ENCODE data around the gene ZNRF1. TPM values are rescaled to one million over a fixed set of nuclear protein-coding genes. Genes with fewer than 3 reads are reported as not detected.

ZNRF1 gene
- total RNA-seq, 1 experiment from 2014 or later = 48.2 TPM

DNA sequence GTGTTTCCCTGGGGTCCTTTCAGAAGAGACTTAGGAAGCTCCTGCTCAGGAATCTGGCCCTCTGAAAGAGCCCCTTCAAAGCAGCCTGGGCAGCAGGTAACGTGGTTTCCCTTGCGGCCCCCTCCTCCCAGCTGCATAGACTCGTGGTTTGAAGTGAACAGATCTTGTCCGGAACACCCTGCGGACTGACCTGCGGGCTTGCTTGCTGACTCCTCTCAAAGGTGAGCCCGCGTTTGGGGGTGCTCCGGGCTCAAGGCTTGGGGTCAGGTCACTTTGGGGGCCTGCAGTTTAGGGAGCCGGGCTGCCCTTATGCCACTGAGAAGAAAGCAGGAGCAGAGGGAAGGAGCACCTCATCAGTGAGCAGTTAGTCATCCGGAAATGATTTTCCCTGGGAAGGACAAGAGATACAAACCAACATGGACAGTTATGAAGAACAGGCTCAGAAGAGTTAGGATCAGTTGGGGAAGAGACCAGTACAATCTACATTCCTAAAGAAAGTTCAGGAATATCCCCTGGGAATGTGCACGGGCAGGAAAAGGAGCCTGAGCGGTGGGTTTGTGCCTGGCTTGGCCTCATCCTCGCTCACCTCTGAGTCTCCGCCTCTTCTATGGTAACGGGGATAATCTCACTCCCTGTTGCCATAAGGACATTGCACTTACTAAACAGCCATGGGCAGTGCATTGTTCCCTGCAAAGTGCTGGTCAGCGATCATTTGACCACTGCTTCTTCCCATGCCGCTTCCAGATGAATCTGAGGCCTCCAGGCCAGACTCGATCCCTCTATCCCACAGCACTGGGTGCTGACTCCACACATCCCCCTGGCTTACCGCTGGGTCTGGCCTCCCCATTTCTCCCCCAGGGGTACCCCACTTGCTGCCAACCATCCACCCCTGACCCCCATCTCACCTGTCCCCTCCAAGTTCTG is 107.8 kb downstream of the ZNRF1 start (continued):
- TF ChIP-seq, protein P1, sequence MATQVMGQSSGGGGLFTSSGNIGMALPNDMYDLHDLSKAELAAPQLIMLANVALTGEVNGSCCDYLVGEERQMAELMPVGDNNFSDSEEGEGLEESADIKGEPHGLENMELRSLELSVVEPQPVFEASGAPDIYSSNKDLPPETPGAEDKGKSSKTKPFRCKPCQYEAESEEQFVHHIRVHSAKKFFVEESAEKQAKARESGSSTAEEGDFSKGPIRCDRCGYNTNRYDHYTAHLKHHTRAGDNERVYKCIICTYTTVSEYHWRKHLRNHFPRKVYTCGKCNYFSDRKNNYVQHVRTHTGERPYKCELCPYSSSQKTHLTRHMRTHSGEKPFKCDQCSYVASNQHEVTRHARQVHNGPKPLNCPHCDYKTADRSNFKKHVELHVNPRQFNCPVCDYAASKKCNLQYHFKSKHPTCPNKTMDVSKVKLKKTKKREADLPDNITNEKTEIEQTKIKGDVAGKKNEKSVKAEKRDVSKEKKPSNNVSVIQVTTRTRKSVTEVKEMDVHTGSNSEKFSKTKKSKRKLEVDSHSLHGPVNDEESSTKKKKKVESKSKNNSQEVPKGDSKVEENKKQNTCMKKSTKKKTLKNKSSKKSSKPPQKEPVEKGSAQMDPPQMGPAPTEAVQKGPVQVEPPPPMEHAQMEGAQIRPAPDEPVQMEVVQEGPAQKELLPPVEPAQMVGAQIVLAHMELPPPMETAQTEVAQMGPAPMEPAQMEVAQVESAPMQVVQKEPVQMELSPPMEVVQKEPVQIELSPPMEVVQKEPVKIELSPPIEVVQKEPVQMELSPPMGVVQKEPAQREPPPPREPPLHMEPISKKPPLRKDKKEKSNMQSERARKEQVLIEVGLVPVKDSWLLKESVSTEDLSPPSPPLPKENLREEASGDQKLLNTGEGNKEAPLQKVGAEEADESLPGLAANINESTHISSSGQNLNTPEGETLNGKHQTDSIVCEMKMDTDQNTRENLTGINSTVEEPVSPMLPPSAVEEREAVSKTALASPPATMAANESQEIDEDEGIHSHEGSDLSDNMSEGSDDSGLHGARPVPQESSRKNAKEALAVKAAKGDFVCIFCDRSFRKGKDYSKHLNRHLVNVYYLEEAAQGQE (IDR thresholded peaks at IDR 0.05; ENCODE audit: low read depth) = no peak
- TF ChIP-seq EGR1 (IDR thresholded peaks at IDR 0.05; ENCODE audit: low read depth) = no peak
- no peak for TF ChIP-seq SRF (IDR thresholded peaks at IDR 0.05; ENCODE audit: low read depth)
- TF ChIP-seq EZH2 (IDR thresholded peaks at IDR 0.05) = no peak
- TF ChIP-seq, protein P2, sequence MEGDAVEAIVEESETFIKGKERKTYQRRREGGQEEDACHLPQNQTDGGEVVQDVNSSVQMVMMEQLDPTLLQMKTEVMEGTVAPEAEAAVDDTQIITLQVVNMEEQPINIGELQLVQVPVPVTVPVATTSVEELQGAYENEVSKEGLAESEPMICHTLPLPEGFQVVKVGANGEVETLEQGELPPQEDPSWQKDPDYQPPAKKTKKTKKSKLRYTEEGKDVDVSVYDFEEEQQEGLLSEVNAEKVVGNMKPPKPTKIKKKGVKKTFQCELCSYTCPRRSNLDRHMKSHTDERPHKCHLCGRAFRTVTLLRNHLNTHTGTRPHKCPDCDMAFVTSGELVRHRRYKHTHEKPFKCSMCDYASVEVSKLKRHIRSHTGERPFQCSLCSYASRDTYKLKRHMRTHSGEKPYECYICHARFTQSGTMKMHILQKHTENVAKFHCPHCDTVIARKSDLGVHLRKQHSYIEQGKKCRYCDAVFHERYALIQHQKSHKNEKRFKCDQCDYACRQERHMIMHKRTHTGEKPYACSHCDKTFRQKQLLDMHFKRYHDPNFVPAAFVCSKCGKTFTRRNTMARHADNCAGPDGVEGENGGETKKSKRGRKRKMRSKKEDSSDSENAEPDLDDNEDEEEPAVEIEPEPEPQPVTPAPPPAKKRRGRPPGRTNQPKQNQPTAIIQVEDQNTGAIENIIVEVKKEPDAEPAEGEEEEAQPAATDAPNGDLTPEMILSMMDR (IDR thresholded peaks at IDR 0.05 in 2 of 3, conservative IDR thresholded peaks at IDR 0.05 in 1 of 3; ENCODE audit: borderline replicate concordance in 1 of 3, insufficient read depth in 1 of 3, low read depth in 2 of 3, low read length in 2 of 3) = no peak
- no peak for TF ChIP-seq RAD21 (IDR thresholded peaks at IDR 0.05; ENCODE audit: low read depth)
- no peak for TF ChIP-seq ZFX (IDR thresholded peaks at IDR 0.05)
- no peak for TF ChIP-seq YY1 (IDR thresholded peaks at IDR 0.05; ENCODE audit: extremely low read depth, insufficient replicate concordance, low read depth, low read length)
- no peak for TF ChIP-seq POLR2AphosphoS5 (IDR thresholded peaks at IDR 0.05; ENCODE audit: low read depth, low read length)
- TF ChIP-seq FOSL1 (IDR thresholded peaks at IDR 0.05; ENCODE audit: low read depth) = no peak
- TF ChIP-seq SP1 (IDR thresholded peaks at IDR 0.05; ENCODE audit: low read depth) = no peak
